H1 (cell line): ENCODE results near the gene PCNX3.

Experiments used
- ASH2L ChIP-seq: fragments of 200-600, 300-600 bp; sonication (generic); IDR thresholded peaks from one replicate; pipeline ENCODE4 v1.7.1; 2017; ENCODE audit warnings: low read length
- BRCA1 ChIP-seq: IDR thresholded peaks from 2 replicates; pipeline ENCODE4 v1.6.1; 2012; ENCODE audit warnings: low read depth, low read length, improper control_type of control experiment
- CREB1 ChIP-seq: IDR thresholded peaks from 2 replicates; pipeline ENCODE4 v1.6.1; 2012; ENCODE audit warnings: inconsistent platforms
- EP300 ChIP-seq, 2 experiments: IDR thresholded peaks; 1 replicate in 1 of 2; 2 replicates in 1 of 2; pipeline ENCODE4 v1.6.1; 2011 to 2012; ENCODE audit warnings: low read depth in 2 of 2, low read length in 2 of 2, mild to moderate bottlenecking in 2 of 2, borderline replicate concordance in 1 of 2, inconsistent platforms in 1 of 2, moderate library complexity in 1 of 2
- EZH2 ChIP-seq: fragments of 200-600 bp; sonication (generic); IDR thresholded peaks from 2 replicates; pipeline ENCODE4 v1.7.1; 2012; ENCODE audit warnings: low read depth, mild to moderate bottlenecking, moderate library complexity, low read length, inconsistent platforms; ENCODE audit not compliant: severe bottlenecking
- JUN ChIP-seq: IDR thresholded peaks from 2 replicates; pipeline ENCODE4 v1.6.1; 2011; ENCODE audit warnings: low read depth, mild to moderate bottlenecking, improper control_type of control experiment, low read length
- POLR2A ChIP-seq, 2 experiments: IDR thresholded peaks; 1 replicate in 1 of 2; 2 replicates in 1 of 2; pipeline ENCODE4 v1.6.1; 2011; ENCODE audit warnings: low read depth in 2 of 2, low read length in 2 of 2, mild to moderate bottlenecking in 2 of 2; ENCODE audit errors: control extremely low read depth in 1 of 2
- SIN3A ChIP-seq, 2 experiments: IDR thresholded peaks in 1 of 2; conservative IDR thresholded peaks in 1 of 2; 2 replicates each; pipeline ENCODE4 v1.6.1; 2011 to 2012; ENCODE audit warnings: low read length in 2 of 2, improper control_type of control experiment in 1 of 2, low read depth in 1 of 2, mild to moderate bottlenecking in 1 of 2
- TEAD4 ChIP-seq: IDR thresholded peaks from 2 replicates; pipeline ENCODE4 v1.6.1; 2012; ENCODE audit warnings: low read depth, low read length, inconsistent platforms, mixed read lengths
- YY1 ChIP-seq: IDR thresholded peaks from 2 replicates; pipeline ENCODE4 v1.6.1; 2011; ENCODE audit warnings: low read depth, mild to moderate bottlenecking, low read length
- TF ChIP-seq, protein P1 (sequence below), 3 experiments: IDR thresholded peaks; 1 replicate in 2 of 3; 2 replicates in 1 of 3; pipeline versions ENCODE4 v1.5.1 to v1.6.1; 2011; ENCODE audit warnings: low read length in 3 of 3, mild to moderate bottlenecking in 3 of 3, inconsistent platforms in 2 of 3, low read depth in 1 of 3, moderate library complexity in 1 of 3; ENCODE audit not compliant: insufficient read depth in 1 of 3; ENCODE audit errors: control extremely low read depth in 1 of 3
- TF ChIP-seq, protein P2 (sequence below): fragments of 300-600 bp; sonication (generic); IDR thresholded peaks from 2 replicates; pipeline ENCODE4 v1.7.1; 2012; ENCODE audit warnings: low read length, moderate library complexity, mild to moderate bottlenecking, inconsistent platforms; ENCODE audit not compliant: insufficient replicate concordance

DNA sequence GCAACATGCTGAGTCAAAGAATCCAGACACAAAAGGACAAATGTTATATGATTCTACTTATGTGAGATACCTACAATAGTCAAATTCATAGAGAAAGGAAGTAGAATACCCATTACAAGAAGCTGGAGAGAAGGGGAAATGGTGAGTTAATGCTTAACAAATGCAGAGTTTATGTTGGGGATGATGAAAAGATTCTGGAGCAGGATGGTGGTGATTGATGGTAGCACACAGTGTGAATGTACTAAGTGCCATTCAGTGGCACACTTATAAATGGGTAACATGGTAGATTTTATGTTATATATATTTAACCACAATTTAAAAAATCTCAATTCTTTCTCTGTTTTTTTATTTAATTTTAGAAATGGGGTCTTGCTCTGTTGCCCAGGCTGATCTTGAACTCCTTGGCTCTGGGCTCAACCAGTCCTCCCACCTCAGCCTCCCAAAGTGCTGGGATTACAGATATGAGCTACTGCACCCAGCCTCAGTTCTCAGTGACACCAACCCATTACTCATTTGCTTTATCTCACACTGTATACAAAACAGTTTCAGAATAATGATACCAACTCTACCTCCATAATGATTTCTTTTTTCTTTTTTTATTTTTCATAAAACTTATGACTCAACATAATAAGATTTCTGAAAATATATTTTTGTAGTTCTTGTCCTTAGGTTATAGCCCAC is 56.7 kb downstream of the PCNX3 start:
- no peak for TF ChIP-seq JUN
- TF ChIP-seq SIN3A (conservative IDR thresholded peaks at IDR 0.05 in 1 of 2, IDR thresholded peaks at IDR 0.05 in 1 of 2; ENCODE audit: low read depth in 1 of 2, low read length in 2 of 2): no peak
- no peak for TF ChIP-seq TEAD4
- no peak for TF ChIP-seq ASH2L
- no peak for TF ChIP-seq YY1
- TF ChIP-seq BRCA1: no peak
- TF ChIP-seq POLR2A (IDR thresholded peaks at IDR 0.05; ENCODE audit: control extremely low read depth in 1 of 2, low read depth in 2 of 2, low read length in 2 of 2): no peak
- TF ChIP-seq EZH2: no peak
- TF ChIP-seq, protein P1, sequence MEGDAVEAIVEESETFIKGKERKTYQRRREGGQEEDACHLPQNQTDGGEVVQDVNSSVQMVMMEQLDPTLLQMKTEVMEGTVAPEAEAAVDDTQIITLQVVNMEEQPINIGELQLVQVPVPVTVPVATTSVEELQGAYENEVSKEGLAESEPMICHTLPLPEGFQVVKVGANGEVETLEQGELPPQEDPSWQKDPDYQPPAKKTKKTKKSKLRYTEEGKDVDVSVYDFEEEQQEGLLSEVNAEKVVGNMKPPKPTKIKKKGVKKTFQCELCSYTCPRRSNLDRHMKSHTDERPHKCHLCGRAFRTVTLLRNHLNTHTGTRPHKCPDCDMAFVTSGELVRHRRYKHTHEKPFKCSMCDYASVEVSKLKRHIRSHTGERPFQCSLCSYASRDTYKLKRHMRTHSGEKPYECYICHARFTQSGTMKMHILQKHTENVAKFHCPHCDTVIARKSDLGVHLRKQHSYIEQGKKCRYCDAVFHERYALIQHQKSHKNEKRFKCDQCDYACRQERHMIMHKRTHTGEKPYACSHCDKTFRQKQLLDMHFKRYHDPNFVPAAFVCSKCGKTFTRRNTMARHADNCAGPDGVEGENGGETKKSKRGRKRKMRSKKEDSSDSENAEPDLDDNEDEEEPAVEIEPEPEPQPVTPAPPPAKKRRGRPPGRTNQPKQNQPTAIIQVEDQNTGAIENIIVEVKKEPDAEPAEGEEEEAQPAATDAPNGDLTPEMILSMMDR (IDR thresholded peaks at IDR 0.05; ENCODE audit: control extremely low read depth in 1 of 3, insufficient read depth in 1 of 3, low read depth in 1 of 3, low read length in 3 of 3): no peak
- TF ChIP-seq EP300 (IDR thresholded peaks at IDR 0.05; ENCODE audit: borderline replicate concordance in 1 of 2, low read depth in 2 of 2, low read length in 2 of 2): no peak
- TF ChIP-seq, protein P2, sequence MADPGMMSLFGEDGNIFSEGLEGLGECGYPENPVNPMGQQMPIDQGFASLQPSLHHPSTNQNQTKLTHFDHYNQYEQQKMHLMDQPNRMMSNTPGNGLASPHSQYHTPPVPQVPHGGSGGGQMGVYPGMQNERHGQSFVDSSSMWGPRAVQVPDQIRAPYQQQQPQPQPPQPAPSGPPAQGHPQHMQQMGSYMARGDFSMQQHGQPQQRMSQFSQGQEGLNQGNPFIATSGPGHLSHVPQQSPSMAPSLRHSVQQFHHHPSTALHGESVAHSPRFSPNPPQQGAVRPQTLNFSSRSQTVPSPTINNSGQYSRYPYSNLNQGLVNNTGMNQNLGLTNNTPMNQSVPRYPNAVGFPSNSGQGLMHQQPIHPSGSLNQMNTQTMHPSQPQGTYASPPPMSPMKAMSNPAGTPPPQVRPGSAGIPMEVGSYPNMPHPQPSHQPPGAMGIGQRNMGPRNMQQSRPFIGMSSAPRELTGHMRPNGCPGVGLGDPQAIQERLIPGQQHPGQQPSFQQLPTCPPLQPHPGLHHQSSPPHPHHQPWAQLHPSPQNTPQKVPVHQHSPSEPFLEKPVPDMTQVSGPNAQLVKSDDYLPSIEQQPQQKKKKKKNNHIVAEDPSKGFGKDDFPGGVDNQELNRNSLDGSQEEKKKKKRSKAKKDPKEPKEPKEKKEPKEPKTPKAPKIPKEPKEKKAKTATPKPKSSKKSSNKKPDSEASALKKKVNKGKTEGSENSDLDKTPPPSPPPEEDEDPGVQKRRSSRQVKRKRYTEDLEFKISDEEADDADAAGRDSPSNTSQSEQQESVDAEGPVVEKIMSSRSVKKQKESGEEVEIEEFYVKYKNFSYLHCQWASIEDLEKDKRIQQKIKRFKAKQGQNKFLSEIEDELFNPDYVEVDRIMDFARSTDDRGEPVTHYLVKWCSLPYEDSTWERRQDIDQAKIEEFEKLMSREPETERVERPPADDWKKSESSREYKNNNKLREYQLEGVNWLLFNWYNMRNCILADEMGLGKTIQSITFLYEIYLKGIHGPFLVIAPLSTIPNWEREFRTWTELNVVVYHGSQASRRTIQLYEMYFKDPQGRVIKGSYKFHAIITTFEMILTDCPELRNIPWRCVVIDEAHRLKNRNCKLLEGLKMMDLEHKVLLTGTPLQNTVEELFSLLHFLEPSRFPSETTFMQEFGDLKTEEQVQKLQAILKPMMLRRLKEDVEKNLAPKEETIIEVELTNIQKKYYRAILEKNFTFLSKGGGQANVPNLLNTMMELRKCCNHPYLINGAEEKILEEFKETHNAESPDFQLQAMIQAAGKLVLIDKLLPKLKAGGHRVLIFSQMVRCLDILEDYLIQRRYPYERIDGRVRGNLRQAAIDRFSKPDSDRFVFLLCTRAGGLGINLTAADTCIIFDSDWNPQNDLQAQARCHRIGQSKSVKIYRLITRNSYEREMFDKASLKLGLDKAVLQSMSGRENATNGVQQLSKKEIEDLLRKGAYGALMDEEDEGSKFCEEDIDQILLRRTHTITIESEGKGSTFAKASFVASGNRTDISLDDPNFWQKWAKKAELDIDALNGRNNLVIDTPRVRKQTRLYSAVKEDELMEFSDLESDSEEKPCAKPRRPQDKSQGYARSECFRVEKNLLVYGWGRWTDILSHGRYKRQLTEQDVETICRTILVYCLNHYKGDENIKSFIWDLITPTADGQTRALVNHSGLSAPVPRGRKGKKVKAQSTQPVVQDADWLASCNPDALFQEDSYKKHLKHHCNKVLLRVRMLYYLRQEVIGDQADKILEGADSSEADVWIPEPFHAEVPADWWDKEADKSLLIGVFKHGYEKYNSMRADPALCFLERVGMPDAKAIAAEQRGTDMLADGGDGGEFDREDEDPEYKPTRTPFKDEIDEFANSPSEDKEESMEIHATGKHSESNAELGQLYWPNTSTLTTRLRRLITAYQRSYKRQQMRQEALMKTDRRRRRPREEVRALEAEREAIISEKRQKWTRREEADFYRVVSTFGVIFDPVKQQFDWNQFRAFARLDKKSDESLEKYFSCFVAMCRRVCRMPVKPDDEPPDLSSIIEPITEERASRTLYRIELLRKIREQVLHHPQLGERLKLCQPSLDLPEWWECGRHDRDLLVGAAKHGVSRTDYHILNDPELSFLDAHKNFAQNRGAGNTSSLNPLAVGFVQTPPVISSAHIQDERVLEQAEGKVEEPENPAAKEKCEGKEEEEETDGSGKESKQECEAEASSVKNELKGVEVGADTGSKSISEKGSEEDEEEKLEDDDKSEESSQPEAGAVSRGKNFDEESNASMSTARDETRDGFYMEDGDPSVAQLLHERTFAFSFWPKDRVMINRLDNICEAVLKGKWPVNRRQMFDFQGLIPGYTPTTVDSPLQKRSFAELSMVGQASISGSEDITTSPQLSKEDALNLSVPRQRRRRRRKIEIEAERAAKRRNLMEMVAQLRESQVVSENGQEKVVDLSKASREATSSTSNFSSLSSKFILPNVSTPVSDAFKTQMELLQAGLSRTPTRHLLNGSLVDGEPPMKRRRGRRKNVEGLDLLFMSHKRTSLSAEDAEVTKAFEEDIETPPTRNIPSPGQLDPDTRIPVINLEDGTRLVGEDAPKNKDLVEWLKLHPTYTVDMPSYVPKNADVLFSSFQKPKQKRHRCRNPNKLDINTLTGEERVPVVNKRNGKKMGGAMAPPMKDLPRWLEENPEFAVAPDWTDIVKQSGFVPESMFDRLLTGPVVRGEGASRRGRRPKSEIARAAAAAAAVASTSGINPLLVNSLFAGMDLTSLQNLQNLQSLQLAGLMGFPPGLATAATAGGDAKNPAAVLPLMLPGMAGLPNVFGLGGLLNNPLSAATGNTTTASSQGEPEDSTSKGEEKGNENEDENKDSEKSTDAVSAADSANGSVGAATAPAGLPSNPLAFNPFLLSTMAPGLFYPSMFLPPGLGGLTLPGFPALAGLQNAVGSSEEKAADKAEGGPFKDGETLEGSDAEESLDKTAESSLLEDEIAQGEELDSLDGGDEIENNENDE: no peak
- TF ChIP-seq CREB1: no peak
